Heart left ventricle (tissue), 16 donors: ENCODE results near the gene SIDT2. TPM values are rescaled to one million over a fixed set of nuclear protein-coding genes. Genes with fewer than 3 reads are reported as not detected.

Source experiments
- ATAC-seq, 4 donors: fragments of 200-7000 bp; cut with Tn5 transposase; one replicate each; pipeline ENCODE4 v1.9.1; 2020 to 2022; ENCODE audit warnings: moderate library complexity in 4 of 4, mild to moderate bottlenecking in 3 of 4, moderate number of reproducible peaks in 1 of 4
- DNase-seq, 5 donors: peaks; one replicate each; pipeline ENCODE4 v3.0.0-alpha.2; 2020
- H3K27ac ChIP-seq, 12 donors: fragments of 200-600 bp; sonication (generic) in 4 of 12; one replicate each; pipeline versions ENCODE4 v1.5.0 to v1.8.0; 2016 to 2022; ENCODE audit warnings: mild to moderate bottlenecking in 2 of 12
- H3K27me3 ChIP-seq, 9 donors: fragments of 200-600 bp; sonication (generic) in 2 of 9; one replicate each; pipeline versions ENCODE4 v1.5.1 to v1.8.0; 2016 to 2022; ENCODE audit warnings: mild to moderate bottlenecking in 3 of 9
- H3K36me3 ChIP-seq, 9 donors: fragments of 200-600 bp; sonication (generic) in 2 of 9; one replicate each; pipeline versions ENCODE4 v1.5.0 to v1.8.0; 2018 to 2022; ENCODE audit warnings: mild to moderate bottlenecking in 2 of 9
- H3K4me1 ChIP-seq, 12 donors: fragments of 200-600 bp; sonication (generic) in 4 of 12; one replicate each; pipeline versions ENCODE4 v1.5.0 to v1.8.0; 2016 to 2022; ENCODE audit warnings: mild to moderate bottlenecking in 3 of 12
- H3K4me3 ChIP-seq, 12 donors: fragments of 200-600 bp; sonication (generic) in 4 of 12; one replicate each; pipeline versions ENCODE4 v1.5.0 to v1.8.0; 2017 to 2022; ENCODE audit warnings: mild to moderate bottlenecking in 9 of 12, moderate library complexity in 4 of 12
- H3K9me3 ChIP-seq, 12 donors: fragments of 200-600 bp; sonication (generic) in 4 of 12; one replicate each; pipeline versions ENCODE4 v1.5.0 to v1.8.0; 2016 to 2022; ENCODE audit warnings: mild to moderate bottlenecking in 1 of 12
- POLR2A ChIP-seq, 2 donors: fragments of 450-650 bp; IDR thresholded peaks; one replicate each; pipeline ENCODE4 v1.6.1; 2017; ENCODE audit warnings: antibody characterized with exemption in 2 of 2, mild to moderate bottlenecking in 2 of 2, moderate library complexity in 2 of 2
- WGBS, 4 donors: extraction: QIAGEN DNeasy Blood & Tissue Kit in 2 of 4; methylation state at CpG; one replicate each; pipeline versions ENCODE4 v1.1.5 to v1.1.7; 2013 to 2018; 5-methylcytosine and 5-hydroxymethylcytosine counted together
- intact Hi-C, 10 donors: fragments of 100-400 bp; cut with DNase I; formaldehyde crosslinking; loops; one replicate each; pipeline versions ENCODE4 v1.11.1 to v1.14.2; 2022
- polyA plus RNA-seq, 2 donors: library from polyadenylated mRNA; stranded (reverse); fragments of 200-250 nt; gene quantifications; one replicate each; pipeline ENCODE4 v1.2.3, GENCODE V29; 2013
- total RNA-seq, 9 donors: library from RNA; depleted of rRNA in 2 of 9; stranded (reverse); fragments of >200 nt in 2 of 9; fragmentation: NEBNext Ultra II Directional in 3 of 9; extraction: Animal tissue kit (Norgen Biotek cat#: 25700) in 3 of 9; gene quantifications; one replicate each; pipeline versions ENCODE4 v1.1.0 to v1.2.4, GENCODE V29; 2016 to 2023
- TF ChIP-seq, protein P1 (sequence below), 12 donors: fragments of 200-600 bp; sonication (generic) in 4 of 12; IDR thresholded peaks; one replicate each; pipeline versions ENCODE4 v1.5.0 to v1.8.0; 2018 to 2022; ENCODE audit warnings: antibody characterized with exemption in 12 of 12, mild to moderate bottlenecking in 5 of 12
- donor health status: ischemic (EF 13 %, LVEDD 7.1; RV severe dilation, severe dysfunction).
- donor health status: healthy with polysubstance abuse.
- donor health status: DM: no; HTN: yes; CAD: no.
- donor health status: DM: no; HTN: no; CAD: no.
- donor health status: ischemic (EF 25% LVEDD 6.9; RV normal size, moderate dysfunction).
- donor health status: ischemic (EF 25% LVEDD 5.7; RV mildly dilated, moderate dysfunction).
- donor health status: healthy.
- donor health status: DM: yes; HTN: yes; CAD: no.
- donor health status: ischemic (EF 35%, LVEDD 5.7; RV mildly dilated, moderate dysfunction).
- donor health status: nonischemic (EF 11% LVEDD 7.7; RV severe dilation, severe dysfunction).
- donor health status: DM: yes; HTN: yes; CAD: no.
- donor health status: PGD.
- donor health status: ischemic (EF 29% LVEDD 5.4; RV normal size, mild dysfunction).
- donor health status: nonischemic (EF 23%, LVEDD 6.1; RV moderate dilation, normal function).

Gene SIDT2
- total and polyA plus RNA-seq, 11 donors, result 13.9 to 45.5 (median 19.3) TPM

DNA sequence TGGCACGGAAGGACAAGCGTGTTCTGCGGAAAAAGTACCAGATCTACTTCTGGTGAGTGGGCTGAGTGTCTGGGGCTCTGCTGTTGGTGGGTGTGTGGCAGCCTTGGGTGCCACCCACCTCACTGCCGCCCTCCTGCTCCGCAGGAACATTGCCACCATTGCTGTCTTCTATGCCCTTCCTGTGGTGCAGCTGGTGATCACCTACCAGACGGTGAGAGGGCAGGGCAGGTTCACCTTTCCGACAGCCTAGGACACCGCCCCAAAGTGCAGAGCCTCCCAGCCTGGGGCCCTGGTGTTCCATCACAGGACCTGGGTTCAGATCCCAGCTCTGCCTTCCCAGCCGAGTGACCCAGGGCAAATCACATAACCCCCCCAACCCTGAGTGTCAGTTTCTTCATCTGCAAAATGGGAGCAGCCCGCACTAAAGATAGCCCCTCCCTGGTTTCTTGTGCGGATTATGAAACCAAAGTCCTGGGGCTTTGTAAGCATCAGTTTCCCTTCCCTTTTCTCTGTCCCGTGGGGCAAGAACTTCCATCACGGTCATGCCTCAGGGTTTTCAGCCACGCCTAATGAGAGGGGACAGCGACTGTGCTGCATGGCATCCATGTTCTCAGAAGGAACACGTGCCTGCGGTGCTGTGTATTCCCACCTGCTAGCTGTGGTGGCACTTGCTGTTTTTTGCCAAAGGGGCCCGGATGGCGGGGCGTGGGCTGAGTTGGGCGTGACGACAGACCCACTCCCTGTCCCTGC, 10.8 kb downstream of the SIDT2 start:
- 92 to 93% (median 93%) methylated on average over 18 to 22 of the region's 22 CpGs for WGBS, 4 donors
- no peak overlapping the region for H3K4me3 ChIP-seq
- H3K36me3 ChIP-seq, result peaks cover 0 to 99% (median 84%) of the 10 kb centered on the region in 9 donors
- H3K27me3 ChIP-seq, result no peaks in the 10 kb centered on the region
- H3K9me3 ChIP-seq, result no peaks in the 10 kb centered on the region
- intact Hi-C loops, result no loop called here
- peak in 1 of 5 donors; percentile 48 for DNase-seq
- peaks cover 0 to 17% (median 0%) of the 10 kb centered on the region in 12 donors for H3K4me1 ChIP-seq
- peak overlapping the region in 1 of 12 donors; percentile 79 for H3K27ac ChIP-seq
- no peak for TF ChIP-seq POLR2A (IDR thresholded peaks at IDR 0.05)
- TF ChIP-seq, protein P1, sequence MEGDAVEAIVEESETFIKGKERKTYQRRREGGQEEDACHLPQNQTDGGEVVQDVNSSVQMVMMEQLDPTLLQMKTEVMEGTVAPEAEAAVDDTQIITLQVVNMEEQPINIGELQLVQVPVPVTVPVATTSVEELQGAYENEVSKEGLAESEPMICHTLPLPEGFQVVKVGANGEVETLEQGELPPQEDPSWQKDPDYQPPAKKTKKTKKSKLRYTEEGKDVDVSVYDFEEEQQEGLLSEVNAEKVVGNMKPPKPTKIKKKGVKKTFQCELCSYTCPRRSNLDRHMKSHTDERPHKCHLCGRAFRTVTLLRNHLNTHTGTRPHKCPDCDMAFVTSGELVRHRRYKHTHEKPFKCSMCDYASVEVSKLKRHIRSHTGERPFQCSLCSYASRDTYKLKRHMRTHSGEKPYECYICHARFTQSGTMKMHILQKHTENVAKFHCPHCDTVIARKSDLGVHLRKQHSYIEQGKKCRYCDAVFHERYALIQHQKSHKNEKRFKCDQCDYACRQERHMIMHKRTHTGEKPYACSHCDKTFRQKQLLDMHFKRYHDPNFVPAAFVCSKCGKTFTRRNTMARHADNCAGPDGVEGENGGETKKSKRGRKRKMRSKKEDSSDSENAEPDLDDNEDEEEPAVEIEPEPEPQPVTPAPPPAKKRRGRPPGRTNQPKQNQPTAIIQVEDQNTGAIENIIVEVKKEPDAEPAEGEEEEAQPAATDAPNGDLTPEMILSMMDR (IDR thresholded peaks at IDR 0.05), result no peak
- ATAC-seq, result peak in 3 of 4 donors; percentile 19 to 42 (median 24)

DNA sequence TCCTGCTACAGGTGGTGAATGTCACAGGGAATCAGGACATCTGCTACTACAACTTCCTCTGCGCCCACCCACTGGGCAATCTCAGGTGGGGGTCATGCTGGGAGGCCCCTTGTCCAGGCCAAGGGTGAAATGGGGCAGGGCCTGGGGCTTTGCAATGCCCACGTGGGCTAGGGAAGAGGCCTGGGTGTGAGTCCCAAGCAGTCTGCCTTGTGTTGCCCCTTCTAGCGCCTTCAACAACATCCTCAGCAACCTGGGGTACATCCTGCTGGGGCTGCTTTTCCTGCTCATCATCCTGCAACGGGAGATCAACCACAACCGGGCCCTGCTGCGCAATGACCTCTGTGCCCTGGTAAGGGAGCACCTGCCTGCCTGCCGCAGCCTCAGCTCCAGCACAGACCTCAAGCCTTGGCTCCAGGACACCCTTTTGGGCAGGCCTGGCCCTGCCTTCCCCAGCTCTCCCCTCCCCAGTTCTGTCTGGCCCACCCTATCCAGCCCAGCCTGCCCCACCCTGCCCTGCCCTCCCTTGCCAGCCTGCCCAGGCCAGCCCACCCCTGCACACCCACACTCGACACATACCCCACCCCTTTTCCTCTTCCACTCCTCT, 11.5 kb downstream of the SIDT2 start:
- TF ChIP-seq, protein P1 (IDR thresholded peaks at IDR 0.05), result no peak
- no peak for TF ChIP-seq POLR2A (IDR thresholded peaks at IDR 0.05)
- peak overlapping the region in 1 of 12 donors; percentile 60 for H3K27ac ChIP-seq
- WGBS, 4 donors, result 85 to 91% (median 90%) methylated on average over 7 to 8 of the region's 8 CpGs
- DNase-seq (peak in 1 of 5 donors; percentile 25), ATAC-seq (no peak)
- H3K36me3 ChIP-seq, result peaks cover 0 to 96% (median 83%) of the 10 kb centered on the region in 9 donors
- no peaks in the 10 kb centered on the region for H3K9me3 ChIP-seq
- H3K4me1 ChIP-seq, result peaks cover 0 to 17% (median 0%) of the 10 kb centered on the region in 12 donors
- no peaks in the 10 kb centered on the region for H3K27me3 ChIP-seq
- no peak overlapping the region for H3K4me3 ChIP-seq
- intact Hi-C loops, result no loop called here

DNA sequence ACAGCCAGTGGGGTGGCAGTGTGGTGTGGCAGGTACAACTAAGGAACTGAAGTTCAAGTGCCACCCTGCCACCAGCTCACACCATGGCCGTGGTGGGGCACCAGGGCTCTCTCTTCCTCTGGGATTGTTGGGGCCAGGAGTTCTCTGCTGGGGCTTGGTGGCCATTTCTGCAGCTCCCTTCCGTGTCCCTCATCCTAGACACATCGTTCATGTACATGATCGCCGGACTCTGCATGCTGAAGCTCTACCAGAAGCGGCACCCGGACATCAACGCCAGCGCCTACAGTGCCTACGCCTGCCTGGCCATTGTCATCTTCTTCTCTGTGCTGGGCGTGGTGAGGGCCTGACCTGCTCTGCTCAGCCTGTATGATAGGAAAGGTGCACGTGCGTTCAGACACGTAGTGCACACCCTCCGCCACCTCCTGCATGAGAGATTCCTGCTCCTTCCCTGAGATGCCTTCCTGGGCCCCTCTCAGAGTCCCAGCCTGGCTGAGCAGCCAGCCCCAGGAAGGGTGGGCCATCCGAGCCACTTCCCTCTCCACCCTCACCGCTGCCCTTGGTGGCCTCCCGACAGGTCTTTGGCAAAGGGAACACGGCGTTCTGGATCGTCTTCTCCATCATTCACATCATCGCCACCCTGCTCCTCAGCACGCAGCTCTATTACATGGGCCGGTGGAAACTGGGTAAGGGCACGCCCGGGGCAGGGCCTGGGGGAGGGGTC, 13.3 kb downstream of the SIDT2 start:
- intact Hi-C loops, result no loop called here
- Histone ChIP-seq H3K4me1 (peaks cover 0 to 13% (median 0%) of the 10 kb centered on the region in 12 donors), H3K9me3 (no peaks in the 10 kb centered on the region), H3K27me3 (no peaks in the 10 kb centered on the region), H3K36me3 (peaks cover 0 to 96% (median 88%) of the 10 kb centered on the region in 9 donors), H3K4me3 (no peak overlapping the region), H3K27ac (no peak overlapping the region)
- DNase-seq (peak in 1 of 5 donors; percentile 25), ATAC-seq (no peak)
- TF ChIP-seq, protein P1 (IDR thresholded peaks at IDR 0.05), result no peak
- WGBS, 4 donors, result 90 to 95% (median 92%) methylated on average over 24 to 26 of the region's 26 CpGs

DNA sequence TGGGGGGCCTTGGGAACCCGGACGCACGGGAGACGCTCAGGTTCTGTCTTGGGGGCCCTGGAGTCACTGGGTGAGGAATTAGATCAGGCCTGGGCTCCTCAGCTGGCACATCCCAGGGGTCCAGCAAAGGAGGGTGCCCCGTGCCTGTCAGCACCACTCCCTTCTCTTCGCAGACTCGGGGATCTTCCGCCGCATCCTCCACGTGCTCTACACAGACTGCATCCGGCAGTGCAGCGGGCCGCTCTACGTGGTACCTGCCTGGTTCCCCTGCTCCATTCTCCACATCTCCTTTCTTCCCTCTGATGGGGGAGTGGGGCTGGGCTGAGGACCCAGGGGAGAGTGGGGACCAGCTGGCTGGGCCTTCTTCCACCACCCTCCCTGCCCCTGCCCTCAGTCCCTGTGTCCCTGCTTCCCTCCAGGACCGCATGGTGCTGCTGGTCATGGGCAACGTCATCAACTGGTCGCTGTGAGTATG, 13.9 kb downstream of the SIDT2 start:
- Histone ChIP-seq H3K27ac (no peak overlapping the region), H3K4me1 (peaks cover 0 to 12% (median 0%) of the 10 kb centered on the region in 12 donors), H3K27me3 (no peaks in the 10 kb centered on the region), H3K9me3 (no peaks in the 10 kb centered on the region), H3K36me3 (peaks cover 0 to 96% (median 84%) of the 10 kb centered on the region in 9 donors), H3K4me3 (no peak overlapping the region)
- ATAC-seq (no peak), DNase-seq (peak in 1 of 5 donors; percentile 22)
- intact Hi-C loops, result no loop called here
- TF ChIP-seq, protein P1 (IDR thresholded peaks at IDR 0.05), result no peak
- TF ChIP-seq POLR2A (IDR thresholded peaks at IDR 0.05), result no peak
- 95 to 97% (median 96%) methylated on average over 11 to 17 of the region's 17 CpGs for WGBS, 4 donors
